GM21360 (cell line): ENCODE results near the gene CNTLN.
"Not testable (repeated sequence)": the region's sequence is repeated elsewhere in the genome, so short reads cannot be mapped to it uniquely, and the experiment has no call there.

ENCODE experiments used
- ATAC-seq: cut with Tn5 transposase; IDR thresholded peaks from one replicate; pipeline ENCODE4 v1.9.1; 2021; ENCODE audit warnings: mild to moderate bottlenecking, moderate library complexity; ENCODE audit not compliant: unreplicated experiment

CNTLN gene

GRCh38 chr9:17488662-17489061, 353.8 kb downstream of the CNTLN start:
- no peak for ATAC-seq

DNA sequence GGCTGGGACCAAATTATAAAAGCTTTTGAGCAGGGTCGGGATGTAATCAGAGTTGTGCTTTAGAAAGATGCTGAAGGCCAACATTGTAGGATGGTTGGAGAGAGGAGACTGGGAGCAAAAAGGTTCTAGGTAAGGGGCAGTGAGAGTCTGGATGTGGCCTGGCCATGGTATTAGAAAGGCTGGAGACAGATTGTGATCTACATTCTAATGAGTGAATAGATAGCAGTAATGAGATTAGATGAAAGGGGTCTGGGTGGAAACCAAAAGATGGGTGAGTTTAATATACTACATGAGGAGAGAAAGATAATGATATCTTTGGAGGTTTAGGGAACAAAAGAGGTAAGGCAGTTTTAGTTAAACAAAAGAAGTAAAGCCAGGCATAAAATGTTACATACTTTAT, 355.3 kb downstream of the CNTLN start:
- ATAC-seq: no peak

- ATAC-seq: no peak
Measured at GRCh38 chr9:17491780-17492179, 356.9 kb downstream of the CNTLN start.

GRCh38 chr9:17503196-17503595, 368.4 kb downstream of the CNTLN start:
- ATAC-seq: no peak

GRCh38 chr9:17509151-17509550, 374.3 kb downstream of the CNTLN start:
- ATAC-seq: no peak

DNA sequence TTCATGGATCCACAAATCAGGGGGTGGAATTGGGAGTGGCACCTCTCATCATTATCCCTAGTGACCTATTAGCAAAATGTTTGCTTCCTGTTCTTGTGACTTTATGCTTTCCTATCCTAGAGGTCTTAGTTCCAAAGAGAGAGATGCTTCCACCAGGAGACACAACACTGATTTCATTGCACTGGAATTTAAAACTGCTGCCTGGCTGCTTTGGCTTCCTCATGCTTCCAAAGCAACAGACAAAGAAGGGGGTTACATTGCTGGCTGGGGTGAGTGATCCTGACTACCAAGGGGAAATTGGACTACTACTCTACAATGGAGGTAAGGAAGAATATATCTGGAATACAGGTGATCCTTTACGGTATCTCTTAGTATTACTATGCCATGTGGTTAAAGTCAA, 374.9 kb downstream of the CNTLN start:
- no peak for ATAC-seq

DNA sequence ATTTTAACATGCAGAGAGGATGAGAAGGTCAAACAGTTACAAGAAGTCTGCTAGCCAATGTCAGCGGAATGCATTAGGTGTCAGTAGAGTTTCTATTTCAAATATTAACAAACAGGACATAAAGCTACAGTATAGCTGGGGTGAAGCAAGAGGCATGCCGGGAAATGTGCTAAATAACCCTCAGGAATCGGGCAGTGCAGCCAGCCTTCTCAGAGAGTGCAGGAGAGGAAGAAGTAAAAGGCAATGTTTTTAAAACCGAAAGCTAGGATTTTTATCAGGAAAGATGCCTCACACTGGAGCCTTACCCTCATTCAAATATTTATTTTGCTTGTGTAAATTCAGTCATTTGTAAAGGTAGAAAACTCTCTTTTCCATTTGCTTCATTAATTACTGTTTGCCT, 384.9 kb downstream of the CNTLN start:
- no peak for ATAC-seq

DNA sequence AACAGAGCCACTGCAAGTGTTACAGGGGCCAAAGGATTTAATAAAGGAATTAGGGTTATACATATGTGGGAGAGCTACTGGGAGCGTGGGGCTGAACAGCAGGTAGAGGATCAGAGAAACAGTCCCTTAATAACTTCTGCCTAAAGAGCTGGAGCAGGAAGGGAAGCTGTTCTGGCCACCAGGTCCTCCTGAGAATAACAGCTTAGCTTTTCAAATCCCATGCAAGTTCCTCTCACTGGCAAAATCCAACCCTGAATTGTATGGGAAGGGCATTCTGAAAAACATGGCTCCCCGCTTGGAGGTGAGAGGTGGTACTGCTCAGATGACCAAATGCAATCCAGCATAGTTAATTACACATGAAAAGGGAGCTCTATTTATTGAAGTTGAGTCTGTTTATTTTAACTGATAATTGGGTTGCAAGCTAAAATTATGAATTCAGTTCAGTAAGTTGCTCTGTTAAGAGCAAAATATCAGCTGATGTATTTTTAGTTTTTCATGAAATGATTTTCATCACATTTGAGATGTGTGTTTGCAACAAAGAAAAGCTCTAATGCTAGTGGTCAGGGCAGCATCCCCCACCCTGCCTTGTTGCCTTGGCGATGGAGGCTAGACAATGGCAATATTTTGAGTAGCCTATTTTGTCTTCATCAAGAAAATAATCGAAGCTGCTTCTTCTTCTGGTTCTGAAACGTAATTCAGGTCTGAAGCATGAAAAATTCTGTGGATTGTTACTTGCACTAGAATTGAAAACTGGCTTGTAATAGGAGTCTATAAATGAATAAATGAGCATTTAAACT, 385.6 kb downstream of the CNTLN start:
- ATAC-seq: no peak

DNA sequence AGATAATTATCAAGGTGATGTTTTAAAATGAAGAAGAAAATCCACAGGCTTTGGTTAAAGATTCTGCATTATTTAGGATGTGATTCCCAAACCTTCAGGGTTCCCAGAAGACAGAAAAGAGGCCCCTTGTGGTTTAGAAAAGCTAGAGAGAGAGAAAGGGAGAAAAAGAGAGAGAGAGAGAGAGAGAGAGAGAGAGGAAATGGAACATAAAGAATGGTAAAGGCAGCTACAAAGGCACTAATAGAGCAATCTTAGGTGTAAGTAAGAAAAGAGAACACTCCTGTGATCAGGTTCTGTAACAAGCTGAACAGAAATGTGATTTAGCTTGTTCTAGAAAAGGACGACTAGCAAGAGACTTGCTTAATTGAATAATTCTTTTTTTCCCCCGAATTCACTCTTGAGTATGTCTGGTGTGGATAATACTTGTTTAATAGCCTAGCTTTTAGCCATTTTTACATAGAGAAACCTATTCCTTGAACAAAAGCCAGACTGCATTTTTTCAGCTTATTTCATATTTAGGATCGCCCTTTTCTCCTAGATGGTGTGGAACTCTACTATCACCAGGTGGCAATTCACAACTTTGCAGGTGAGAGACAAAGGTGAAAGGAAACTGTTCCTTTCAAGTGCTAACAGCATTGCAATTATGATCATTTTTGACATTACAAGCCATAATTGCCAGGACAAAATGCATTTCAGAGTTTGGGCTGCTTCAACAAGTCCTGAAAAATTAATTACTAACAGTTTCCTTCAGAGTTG, 386.4 kb downstream of the CNTLN start:
- no peak for ATAC-seq

DNA sequence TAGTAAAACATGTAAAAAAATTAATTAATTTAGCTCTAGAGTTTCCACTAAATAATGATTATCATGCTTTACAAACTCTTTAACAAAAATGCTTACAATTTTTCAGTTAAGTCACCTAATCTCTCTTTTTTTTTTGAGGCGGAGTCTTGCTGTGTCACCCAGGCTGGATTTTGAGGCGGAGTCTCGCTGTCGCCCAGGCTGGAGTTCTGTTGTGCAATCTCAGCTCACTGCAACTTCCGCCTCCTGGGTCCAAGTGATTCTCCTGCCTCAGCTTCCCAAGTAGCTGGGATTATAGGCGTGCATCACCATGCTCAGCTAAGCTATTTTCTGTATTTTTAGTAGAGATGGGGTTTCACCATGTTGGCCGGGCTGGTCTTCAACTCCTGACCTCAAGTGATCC, 391.9 kb downstream of the CNTLN start:
- ATAC-seq: not testable (repeated sequence)

- no peak for ATAC-seq
Measured at GRCh38 chr9:17528859-17529258, 394.0 kb downstream of the CNTLN start.

DNA sequence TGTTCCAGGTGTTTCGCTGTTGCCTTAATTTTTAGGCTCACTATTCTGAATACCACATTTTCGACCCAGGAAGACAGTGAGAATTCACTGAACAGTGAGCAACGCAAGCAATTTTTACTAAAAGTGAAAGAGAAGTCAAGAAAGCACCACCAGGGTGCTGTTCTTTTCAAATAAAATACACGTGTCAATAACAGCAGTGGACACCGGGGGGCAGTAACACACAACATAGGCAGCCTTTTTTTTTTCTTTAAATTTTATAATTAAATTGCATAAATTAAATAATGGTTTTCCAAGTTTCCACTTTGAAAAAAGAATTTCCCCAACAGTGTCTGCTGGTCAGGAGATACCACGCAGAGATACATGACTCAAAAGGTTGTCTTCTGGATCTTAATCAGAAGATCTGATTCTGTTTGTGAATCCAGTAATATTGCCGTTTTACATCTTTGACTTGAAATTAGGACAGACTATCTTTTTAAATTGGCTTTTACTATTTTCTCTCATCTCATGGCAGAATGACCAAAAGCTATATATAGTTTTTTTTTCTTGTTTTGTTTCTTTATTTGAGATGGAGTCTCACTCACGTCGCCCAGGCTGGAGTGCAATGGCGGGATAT, 396.9 kb downstream of the CNTLN start:
- peak; percentile 89 for ATAC-seq

DNA sequence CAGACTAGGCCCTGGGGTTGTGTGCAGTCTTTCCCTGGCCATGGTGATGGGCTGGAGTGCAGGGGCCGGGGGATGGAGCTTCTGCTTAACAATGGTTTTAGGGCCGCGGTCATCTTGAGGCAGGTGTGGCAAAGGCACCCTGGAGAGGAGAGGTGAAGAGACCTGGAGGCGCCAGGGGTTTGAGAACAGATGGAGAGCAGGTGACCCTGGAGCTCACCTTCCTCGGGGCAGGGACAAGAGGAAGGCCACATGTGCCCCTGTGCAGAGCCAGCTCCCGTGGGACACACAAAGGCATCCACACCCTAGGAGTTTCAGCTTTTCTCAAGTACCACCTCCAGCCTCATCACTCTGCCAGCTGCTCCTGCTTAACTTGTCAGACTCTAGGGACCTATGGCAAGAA, 397.6 kb downstream of the CNTLN start:
- no peak for ATAC-seq

DNA sequence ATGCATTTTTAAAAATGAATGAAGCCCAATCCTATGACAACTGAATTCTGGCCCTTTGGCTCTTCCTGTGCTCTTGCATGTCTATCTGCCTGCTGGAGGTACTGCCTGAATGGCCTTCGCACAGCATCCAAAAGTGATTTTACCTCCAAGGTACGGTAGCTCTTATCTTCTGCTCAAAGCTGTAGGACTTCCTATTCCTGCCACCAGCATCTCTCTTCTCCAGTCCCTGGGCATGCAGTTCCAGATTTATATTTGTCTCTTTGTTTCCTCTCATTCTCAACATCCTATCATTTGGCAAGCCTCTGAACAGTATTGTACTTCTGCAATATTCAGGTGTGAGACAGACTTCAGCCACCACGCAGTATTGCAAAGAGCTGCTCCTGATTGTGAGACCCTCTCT, 400.3 kb downstream of the CNTLN start:
- ATAC-seq: no peak

DNA sequence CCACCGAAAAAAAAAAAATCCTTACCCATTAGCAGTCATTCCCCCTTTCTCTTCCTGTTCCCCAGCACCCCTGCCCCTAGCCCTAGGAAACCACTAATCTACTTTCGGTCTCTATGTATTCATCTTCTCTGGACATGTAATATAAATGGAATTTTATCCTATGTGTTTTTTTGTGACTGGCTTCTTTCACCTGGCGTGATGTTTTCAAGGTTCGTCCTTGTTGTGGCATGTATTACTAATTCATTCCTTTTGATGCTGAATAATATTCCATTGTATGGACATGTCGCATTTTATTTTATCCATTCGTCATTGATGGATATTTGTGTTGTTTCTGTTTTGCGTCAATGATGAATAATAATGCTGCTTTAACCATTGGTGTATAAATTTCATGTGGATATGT, 401.2 kb downstream of the CNTLN start:
- ATAC-seq: no peak

DNA sequence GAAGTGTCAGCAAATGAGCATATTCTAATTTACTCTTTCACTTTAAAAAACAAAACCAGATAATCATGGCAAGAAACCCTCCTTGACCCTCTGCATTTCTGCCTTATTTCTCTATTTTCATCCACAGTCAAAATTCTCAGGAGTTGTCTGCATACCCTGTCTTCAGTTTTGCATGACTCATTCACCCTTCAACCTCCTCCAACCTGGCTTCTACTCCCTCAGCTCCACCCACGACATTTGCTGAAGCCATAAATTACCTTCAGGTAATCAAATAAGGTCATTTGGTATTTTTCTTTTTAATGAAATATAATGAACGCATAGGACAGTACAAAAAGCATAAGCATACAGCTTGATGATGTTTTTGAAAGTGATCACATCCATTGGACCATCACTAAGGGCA, 416.2 kb downstream of the CNTLN start:
- no peak for ATAC-seq
